ENCODE results near the gene APBB1IP.
"Not testable (repeated sequence)": the region's sequence is repeated elsewhere in the genome, so short reads cannot be mapped to it uniquely, and the experiment has no call there.

The APBB1IP gene

GRCh38 chr10:26437637-26438461 lies at the start of gene APBB1IP:
Gene APBB1IP (plus strand): TSS chr10:26438341. CDS start chr10:26492327, 53,986 bp downstream.
- peak; percentile 86 for DNase-seq

DNA sequence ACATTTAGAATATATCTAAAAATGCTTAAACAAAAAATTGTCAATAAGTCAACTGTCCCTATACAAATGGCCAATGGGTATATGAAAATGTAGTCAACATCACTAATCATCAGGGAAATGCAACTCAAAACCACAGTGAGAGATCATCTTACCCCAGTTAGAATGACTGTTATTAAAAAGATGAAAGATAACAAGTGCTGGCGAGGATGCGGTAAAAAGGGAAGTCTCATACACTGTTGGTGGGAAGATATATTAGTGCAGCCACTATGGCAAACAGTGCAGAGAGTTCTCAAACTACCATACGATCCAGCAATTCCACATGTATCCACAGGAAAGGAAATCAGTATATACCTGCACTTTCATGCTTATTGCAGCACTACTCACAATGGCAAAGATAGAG lies 48.6 kb upstream of the APBB1IP start:
- DNase-seq, result no peak

DNA sequence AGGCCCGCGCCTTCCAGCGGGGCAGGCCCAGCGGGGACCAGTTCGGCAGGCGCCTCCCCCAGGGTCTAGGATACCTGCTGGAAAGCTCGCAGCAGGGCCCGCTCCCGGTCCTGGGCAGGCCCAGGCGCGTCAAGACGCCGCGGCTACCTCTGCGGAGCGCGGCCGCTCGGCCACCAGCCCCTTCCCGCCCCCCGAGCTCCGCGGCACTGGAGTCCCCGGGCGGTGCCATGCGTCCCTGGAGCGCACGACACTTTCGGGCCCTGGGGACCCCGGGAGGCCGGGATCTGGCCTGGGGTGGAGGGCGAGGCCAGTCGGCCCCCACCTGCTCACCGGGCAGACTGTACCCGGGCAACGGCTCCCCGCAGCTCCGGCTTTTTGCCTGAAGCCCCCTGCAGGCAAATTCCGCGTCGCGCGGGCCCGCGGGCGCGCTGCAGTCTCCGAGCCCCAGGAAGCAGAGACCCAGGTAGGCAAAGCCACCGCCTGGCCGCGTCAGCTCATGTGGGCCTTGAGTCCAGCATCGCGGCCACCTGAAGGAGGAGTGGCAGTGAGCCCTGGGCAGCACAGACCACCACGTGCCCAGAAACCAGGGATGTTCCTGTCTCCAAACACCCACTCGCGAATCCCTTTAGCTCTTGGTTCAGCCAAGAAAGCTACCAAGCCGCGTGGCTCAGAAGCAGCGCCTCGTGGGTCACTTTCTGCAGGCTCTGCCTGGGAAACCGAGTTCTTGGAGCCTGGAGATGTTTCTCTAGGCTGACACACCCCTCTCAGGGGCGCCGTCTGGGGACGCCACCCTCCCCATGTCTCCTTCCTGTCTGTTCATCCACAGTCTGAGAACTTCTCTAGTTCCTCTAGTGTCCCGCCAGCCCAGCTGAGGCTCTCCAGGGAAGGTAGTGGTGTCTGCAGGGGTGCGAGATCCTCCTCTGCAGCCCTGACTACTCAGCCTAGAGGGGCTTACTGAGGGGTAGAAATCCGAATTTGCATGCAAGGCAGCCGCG lies 46.1 kb upstream of the APBB1IP start:
- peak; percentile 71 for DNase-seq

DNA sequence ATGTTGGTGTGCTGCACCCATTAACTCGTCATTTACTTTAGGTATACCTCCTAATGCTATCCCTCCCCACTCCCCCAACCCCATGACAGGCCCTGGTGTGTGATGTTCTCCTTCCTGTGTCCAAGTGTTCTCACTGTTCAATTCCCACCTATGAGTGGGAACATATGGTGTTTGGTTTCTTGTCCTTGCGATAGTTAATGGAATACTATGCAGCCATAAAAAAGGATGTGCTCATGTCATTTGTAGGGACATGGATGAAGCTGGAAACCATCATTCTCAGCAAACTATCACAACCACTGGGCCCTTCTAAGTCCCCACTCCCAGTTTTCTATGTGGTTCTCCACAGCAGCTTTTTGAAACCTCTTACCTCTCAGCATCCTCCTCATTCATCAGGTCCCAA lies 39.8 kb upstream of the APBB1IP start:
- DNase-seq, result not testable (repeated sequence)

- DNase-seq, result no peak
Measured at GRCh38 chr10:26407406-26407969, 30.7 kb upstream of the APBB1IP start.

GRCh38 chr10:26408858-26409494 lies 29.2 kb upstream of the APBB1IP start:
- no peak for DNase-seq

- no peak for DNase-seq
Measured at GRCh38 chr10:26410356-26410755, 27.8 kb upstream of the APBB1IP start.

DNA sequence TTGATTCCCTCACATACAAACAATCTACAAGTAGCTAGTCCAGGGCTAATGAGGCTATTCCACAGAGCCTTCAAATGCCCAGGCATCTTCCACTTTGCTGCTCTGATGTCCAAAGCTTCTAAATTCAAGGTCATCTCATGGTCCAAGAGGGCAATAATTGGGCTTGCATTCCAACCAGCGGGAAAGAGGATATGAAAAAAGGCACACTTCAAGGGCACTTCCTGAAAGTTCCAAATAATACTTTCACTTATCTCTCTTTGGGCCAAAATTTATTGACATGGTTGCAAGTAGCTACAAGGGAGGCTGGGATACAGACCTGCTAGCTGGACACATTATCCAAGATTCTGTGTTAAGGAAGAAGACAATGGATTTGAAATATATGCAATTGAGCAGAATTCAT lies 25.2 kb upstream of the APBB1IP start:
- DNase-seq, result no peak

GRCh38 chr10:26413375-26413774 lies 24.8 kb upstream of the APBB1IP start:
- DNase-seq, result no peak

- DNase-seq, result no peak
Measured at GRCh38 chr10:26417136-26417535, 21.0 kb upstream of the APBB1IP start.

DNA sequence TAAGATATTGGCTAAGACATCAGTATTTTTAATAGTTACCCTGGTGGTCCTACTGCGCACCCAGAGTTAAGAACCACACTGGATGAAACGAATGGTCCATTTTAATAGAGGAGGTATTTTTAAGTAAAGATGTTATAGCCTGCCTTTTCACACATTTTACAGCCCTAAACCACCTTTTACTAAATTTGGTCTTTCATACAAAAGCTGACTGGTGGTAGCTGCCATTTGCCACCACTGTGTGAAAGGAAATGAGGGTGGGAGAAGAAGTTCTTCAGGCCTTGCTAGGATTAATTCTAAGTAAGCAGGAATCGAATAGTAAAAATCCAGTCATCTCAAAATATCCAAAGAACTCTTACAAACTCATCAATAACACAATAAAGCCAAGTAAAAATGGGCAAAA lies 15.2 kb upstream of the APBB1IP start:
- no peak for DNase-seq

GRCh38 chr10:26423722-26424121 lies 14.4 kb upstream of the APBB1IP start:
- DNase-seq, result no peak

- DNase-seq, result no peak
Measured at GRCh38 chr10:26430641-26431163, 7.4 kb upstream of the APBB1IP start.

DNA sequence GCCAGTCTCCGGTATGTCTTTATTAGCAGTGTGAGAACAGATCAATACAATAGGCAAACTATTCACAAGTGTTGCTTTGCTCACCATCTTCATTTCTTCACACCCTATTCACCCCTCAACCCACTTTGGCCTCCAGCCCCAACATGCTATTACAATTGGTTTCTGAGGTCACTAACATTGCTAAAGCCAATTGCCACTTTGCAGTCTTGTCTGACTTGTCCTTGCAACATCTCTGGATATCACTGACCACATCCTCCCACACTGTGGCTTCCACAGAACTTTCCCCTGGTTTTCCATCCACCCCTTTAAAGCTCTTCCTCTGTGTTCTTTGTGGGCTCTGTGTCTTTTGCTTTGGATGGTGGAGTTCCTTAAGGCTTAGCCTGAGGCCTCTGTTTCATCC lies 5.2 kb upstream of the APBB1IP start:
- DNase-seq, result no peak

DNA sequence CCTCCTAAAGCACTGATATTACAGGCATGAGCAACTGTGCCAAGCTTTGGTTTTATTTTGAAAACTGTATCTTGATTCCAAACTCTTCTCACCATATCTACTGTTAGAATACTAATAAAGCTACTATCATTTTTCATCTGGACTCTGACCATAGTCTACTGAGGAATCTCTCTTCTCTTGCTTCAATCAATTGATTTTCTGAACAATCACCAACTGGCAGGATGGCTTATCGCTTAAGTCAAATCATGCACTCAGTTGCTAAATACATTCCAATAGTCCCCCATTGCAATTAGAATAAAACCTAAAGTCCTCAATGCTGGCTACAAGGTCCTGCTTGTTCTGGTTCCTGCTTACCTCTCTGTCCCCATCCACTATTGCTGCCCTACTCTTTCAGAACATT lies 2.3 kb upstream of the APBB1IP start:
- DNase-seq, result no peak

DNA sequence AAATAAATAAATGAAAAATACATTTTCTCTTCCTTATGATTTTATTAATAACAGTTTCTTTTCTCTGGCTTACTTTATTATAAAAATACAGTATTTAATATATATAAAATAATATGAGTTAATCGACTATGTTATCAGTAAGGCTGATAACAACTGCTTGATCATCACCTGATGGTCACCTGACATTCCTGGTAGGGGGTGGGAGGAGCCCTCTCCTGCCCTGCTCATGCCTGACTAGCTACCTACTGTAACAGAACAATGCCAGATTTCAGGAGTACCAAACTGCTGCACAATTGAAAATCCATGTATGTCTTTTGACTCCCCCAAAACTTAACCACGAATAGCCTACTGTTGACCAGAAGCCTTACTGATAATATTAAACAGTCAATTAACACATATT lies 1.3 kb upstream of the APBB1IP start:
- DNase-seq, result no peak

- peak; percentile 88 for DNase-seq
Measured at GRCh38 chr10:26438534-26439341, 597 bp downstream of the APBB1IP start.

DNA sequence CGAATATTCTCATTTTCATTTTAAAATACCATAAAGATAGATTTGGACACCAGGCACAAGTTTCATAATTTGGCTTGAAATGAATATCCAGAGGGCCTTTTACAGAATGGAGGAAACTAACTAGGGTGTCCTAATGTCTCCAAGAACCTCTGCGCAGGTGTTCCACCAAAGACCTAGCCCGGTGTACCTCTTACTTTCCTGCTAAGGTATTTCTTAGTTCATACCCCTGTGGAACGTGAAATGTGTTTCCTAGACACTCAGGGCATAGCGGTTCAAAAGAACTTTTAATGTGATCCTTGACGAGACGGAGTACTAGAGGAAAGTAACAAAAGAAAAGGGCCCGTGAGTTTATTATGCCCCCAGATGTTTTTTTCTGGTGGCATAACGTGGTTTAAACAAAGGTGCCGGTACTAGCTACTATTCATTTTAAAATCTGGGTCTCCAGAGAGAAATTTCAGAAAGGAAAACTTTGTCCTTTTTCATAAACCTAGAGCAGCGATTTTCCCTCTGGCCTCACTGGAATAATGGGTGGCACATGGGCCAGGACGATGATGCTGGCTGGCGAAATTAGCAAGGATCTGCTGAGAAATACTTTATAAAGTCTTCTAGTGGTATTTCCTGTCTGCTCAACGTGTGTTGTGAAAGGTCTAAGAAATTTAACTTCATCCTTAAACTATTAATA lies 1.4 kb downstream of the APBB1IP start:
- DNase-seq, result no peak

DNA sequence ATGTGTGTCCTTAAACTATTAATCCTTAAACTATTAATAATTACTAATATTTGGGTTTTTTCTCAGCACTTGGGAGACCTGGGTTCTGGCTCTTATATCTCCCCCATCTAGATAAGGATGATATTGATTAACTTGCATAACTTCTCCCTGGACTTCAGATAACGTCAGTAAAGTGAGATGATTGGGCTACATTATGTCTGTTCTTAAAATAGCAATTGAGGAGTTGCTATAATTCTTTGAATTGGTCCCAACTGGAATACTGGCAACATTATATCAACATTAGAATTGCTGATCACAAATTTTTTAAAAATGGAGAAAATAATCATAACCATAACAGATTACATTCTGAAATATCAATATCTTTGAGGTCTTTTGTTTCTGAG lies 1.9 kb downstream of the APBB1IP start:
- DNase-seq, result no peak

DNA sequence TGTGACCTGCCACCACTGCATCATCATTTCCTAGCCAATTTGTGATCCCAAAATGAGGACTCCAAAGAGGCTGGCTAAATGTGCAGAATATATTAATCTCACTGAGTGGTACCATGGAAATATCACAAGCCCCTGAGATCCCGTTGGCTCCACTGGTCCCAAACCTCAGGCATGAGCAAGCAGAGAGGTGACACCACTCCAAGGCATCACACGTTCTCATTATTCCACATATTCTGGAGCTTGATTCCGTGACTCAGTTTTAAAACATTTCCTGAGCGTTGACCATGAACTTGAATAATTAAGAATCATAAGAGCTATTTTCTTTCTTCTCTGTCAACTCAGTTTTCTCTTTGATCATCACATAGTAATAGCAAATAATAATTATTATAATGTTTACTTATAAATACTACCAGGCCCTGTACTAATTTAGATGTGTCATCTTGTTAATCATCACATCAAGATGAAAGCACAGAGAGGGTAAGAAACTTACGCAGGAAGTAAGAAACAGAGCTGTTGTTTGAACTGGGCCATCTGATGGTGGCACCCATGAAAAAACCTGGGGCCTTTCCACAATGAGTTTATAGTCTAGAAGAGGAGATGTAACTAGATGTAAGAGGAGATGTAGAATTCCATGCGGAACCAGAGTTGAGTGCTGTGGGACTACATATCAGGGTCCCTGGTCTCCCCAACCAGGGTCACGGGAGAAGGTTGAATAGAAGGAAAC lies 3.5 kb downstream of the APBB1IP start:
- DNase-seq, result no peak

Measured in activated CD8-positive, alpha-beta memory T cell treated with anti-CD3 and anti-CD28 coated beads for 24 hours (primary cell).